OCI-LY3 (cell line): Measurements from ENCODE around the gene FAM3C.

Experiments
- CTCF ChIP-seq: fragments of 200-600, 300-600 bp; sonication (generic); IDR thresholded peaks from 2 replicates; pipeline ENCODE4 v1.5.1; 2014; ENCODE audit warnings: antibody characterized with exemption, low read length, low read depth
- EZH2phosphoT487 ChIP-seq: fragments of 200-600 bp; shearing (Covaris generic); IDR thresholded peaks from 2 replicates; pipeline ENCODE4 v1.6.1; 2018; ENCODE audit warnings: antibody characterized with exemption, mixed run types, low read depth

DNA sequence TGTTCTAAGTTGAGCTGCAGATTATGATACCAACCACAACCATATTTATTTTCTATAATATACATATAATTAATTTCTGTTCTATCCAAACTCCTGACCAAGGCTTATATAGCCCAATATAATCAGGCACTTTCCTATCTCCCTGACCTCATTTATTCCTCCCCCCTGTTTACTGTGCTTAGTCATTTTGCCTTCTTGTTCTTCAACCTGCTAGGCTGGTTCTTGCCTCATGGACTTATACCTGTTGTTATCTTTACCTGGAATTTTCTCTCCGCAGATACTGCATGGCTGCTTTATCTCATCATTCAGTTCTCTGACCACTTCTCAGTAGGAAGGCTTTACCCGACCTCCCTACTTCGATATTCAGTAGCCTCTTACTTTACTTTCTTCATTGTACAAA lies 24.9 kb upstream of the FAM3C start:
- TF ChIP-seq CTCF (no peak), EZH2phosphoT487 (no peak)
